GM18861 (cell line): ENCODE measurements around the gene EEFSEC.

Source experiments
- ATAC-seq: cut with Tn5 transposase; IDR thresholded peaks from one replicate; pipeline ENCODE4 v1.9.1; 2021; ENCODE audit not compliant: unreplicated experiment

Gene EEFSEC

GRCh38 chr3:128270559-128271492 lies 117.5 kb downstream of the EEFSEC start:
- ATAC-seq, result no peak

GRCh38 chr3:128271536-128272332 lies 118.5 kb downstream of the EEFSEC start:
- ATAC-seq, result no peak

GRCh38 chr3:128273109-128273840 lies 120.0 kb downstream of the EEFSEC start:
- no peak for ATAC-seq

- ATAC-seq, result no peak
These were observed 120.7 kb downstream of the EEFSEC start for GRCh38 chr3:128273841-128274573.

- no peak for ATAC-seq
These were observed 121.6 kb downstream of the EEFSEC start for GRCh38 chr3:128274837-128275236.

- no peak for ATAC-seq
These were observed 122.2 kb downstream of the EEFSEC start for GRCh38 chr3:128275316-128276145.

- no peak for ATAC-seq
These were observed 122.8 kb downstream of the EEFSEC start for GRCh38 chr3:128276146-128276435.

- no peak for ATAC-seq
These were observed 123.4 kb downstream of the EEFSEC start for GRCh38 chr3:128276577-128277183.

GRCh38 chr3:128277378-128278069 lies 124.2 kb downstream of the EEFSEC start:
- ATAC-seq, result no peak

GRCh38 chr3:128278130-128278529 lies 124.8 kb downstream of the EEFSEC start:
- ATAC-seq, result no peak

- ATAC-seq, result no peak
These were observed 125.7 kb downstream of the EEFSEC start for GRCh38 chr3:128278761-128279600.

GRCh38 chr3:128279601-128279880 lies 126.3 kb downstream of the EEFSEC start:
- ATAC-seq, result no peak

- no peak for ATAC-seq
These were observed 127.3 kb downstream of the EEFSEC start for GRCh38 chr3:128280481-128281052.

GRCh38 chr3:128281056-128281455 lies 127.8 kb downstream of the EEFSEC start:
- no peak for ATAC-seq

- no peak for ATAC-seq
These were observed 128.4 kb downstream of the EEFSEC start for GRCh38 chr3:128281461-128282367.

- no peak for ATAC-seq
These were observed 129.3 kb downstream of the EEFSEC start for GRCh38 chr3:128282380-128283196.
